ENCODE data around the gene APOD.

Gene APOD

DNA sequence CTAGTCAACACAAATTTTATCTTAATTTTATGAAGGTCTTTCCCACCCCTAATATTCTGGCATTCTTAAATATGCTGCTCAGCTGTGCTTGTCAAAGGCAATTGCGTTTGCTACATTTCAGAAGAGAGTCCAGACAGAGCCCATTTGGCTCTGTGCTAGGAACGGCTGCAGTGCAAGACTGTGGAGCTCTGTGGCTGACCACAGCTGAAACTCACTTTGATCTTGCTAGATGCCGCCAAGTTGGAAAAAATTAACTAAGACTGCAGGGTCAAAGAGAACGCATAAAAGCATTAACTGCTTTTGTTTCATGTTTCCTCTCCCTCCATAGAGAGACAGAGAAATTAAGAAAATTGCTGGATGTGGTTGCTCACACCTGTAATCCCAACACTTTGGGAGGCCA lies 33.0 kb downstream of the APOD start:
- DNase-seq = no peak

DNA sequence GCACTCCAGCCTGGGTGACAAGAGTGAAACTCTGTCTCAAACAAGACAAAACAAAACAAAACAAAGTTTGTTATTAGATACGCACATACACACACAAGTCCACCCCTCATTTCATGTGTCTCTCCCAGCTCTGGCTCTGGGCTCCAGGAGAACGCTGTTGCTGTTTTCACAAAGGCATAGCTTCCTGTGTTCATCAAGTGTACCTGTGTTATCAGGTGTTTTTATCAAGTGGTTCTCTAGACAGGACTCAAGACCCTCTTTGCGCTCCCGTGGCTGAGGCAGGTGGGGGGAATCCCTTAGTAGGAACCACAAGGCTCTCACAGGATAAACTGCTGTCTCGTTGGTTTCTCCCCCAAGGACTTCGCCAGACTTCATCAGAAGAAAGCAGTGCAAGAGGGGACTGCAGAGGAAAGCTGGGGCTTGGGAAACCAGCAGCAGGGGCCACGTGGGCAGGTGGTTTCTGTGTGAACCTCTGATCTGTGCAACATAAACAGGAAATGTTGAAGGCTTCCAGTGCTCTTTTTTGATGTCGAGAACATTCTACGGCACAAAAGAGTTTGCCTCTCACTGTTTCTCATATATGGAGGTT lies 33.7 kb downstream of the APOD start:
- DNase-seq = peak; percentile 68

DNA sequence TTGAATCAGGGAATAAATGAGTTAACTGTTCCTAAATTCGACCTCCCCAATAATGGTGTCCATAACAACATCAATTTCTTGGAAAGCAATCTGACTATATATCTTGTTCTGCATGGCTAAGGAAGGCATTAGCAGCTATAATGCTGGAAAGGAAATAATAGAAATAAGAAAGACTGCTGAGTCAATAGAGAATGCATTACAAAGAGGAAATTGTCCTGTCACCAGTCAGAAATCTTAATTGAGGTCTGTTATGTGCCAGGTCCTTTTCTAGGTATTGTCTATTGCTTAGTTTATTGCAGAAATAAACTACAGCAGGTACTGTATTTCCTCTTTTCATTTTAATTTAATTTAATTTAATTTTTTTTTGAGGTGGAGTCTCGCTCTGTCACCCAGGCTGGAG lies 34.8 kb downstream of the APOD start:
- DNase-seq = no peak

DNA sequence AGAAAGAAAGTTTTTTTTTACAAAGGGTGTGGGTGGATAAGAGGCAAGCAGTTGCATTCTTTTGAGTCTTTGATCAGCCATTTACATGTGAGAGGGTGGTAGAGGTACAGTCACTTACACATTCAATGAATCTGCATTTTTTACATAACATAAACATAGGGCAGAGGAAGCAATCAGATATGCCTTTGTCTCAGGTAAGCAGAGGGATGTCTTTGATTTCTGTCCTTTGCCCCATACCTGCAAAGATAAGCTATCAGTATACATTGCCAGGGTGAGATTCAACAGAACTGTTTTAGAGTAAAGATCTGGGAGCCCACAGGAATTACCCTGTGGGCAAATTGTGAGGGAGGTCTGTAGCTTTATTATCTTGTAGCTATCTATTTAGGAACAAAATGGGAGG lies 35.2 kb downstream of the APOD start:
- no peak for DNase-seq

DNA sequence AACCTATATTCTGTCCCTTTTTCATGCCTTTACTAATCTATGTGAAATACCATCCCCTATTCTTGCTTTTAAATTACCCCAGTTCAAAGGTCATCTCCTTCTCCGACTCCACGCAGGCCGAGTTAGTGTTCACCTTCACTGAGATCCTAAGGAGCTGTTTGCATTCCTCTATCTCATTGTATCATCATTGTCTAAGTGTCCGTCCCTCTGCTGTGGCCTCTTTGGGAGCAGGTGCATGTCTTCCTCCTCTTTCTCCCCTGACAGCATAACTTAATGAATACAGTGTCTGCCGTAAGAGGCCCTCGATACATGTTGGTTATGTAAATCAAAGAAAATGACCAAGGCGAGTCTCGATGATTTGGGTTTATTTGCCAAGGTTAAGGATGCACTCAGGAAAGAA lies 35.7 kb downstream of the APOD start:
- no peak for DNase-seq

DNA sequence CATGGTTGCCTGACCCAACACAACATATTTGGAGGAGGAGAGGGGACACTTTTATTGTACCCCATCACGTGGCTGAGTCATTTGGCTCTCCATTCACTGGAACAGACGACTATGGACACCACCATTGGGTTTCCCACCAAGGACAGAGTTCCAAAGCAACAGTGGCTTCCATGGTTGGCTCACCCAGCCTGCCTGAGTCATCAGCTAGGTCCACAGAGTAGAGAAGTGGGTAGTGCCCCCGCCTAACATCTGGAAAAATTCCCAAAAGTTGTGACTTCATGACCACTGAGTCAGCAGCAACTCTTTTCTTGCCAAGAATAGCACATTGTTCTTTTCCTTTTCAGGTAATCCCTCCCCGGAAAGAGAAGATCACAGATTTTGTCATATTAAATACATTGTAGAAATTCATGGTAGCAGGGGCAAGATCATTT lies 37.6 kb downstream of the APOD start:
- DNase-seq = peak; percentile 18

DNA sequence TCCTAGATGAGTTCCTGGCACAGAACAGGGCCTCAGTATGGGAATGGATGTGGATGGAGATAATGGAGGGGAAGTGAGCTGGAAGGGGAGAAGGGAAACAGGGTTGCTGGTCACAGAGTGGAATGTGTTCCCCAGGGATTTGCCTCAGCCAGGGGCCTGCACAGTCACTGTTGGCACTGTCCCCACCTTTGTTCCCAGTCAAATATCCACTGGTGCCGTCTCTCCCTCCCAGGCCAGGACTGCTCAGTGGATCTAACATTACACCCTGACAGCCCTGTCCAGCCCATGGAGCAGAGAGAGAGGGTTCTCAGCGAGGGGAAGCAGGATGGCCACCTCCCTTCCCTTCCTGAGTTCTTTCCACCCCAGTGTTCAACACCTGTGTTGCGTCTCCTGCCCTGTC lies 39.1 kb downstream of the APOD start:
- DNase-seq = no peak

DNA sequence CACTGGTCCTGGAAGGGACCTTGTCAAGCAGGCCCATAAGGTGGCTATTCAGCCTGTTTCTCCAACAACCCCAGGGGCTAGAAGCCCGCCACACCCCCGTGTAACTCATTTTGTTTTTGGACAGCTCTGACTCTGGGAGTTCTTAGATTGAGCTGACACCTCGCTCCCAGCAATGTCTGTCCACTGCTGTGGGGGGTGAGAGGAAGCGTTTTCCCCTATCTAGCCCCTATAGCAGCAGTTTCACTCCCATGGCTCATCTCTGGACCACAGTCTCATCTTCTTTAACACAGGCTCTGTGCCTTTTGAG lies 39.6 kb downstream of the APOD start:
- no peak for DNase-seq

DNA sequence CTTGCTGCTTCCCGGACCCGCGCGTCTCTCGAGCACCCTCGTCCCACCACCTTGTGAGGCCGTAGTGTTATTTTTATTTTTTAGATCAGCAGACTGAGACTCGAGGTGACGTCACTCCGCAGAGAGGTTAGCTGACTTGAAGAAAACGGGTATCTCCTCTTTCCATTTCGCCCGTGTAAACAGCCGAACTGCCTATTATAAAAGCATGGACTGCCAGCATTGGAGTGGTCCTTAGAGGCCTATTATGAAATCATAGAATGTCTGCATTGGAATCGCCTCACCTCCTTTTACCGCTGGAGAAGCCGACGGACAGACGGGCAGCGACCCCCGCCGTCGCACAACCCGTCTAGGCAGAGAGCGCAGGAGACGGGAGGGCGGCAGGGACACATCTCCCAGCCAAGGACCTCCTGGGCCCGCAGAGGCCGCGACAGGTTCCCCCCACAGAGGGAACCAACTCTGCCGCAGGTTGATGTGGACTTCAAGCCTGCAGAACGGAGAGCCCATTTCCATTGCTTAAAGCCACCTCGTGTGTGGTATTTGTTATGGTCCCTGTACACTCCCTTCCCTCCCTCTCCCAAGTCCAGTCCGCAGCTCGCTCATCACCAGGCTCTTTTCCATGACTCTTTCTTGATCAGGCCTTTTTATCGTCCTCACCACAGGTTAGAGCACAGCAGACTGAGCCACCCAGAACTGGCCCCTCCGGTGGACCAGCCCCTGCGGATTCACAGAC lies 40.1 kb downstream of the APOD start:
- DNase-seq = peak; percentile 22

DNA sequence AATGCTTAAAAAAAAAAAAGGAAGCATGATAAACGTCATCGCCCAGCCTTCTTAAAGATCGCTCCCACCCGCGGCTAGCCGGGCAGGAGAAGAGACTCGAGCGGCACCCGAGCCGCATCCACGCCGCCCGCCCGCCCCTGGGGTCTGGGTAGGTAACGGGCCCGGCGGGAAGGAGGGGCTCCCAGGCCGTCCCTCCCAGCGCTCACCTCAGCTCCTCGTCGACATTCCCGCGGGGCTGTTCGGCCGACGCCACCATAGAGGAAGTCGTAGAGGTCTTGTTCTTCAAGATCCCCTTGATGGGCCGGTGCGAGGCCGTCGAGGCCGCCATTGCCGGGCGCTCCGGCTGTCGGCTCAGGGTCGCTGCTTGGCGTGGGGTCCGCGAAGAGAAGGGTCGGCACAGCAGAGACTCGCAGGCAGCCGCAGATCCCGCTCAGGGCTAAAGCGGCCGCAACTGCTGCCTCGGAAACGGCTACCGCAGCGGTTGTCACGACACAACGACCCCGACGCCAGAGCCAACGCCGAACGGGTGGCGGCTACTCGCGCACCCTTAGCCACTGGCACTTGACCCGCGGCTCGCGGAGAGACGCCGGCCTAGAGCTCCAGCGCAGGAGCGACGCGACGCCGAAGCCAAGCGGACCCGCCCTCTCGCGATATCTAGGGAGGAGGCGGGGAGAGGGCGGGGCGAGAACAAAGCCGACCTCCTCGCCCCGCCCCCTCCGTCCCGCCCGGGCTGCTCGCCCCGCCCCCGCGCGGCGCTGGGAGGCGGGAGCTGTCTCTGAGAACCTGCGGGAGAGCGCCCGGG lies 40.8 kb downstream of the APOD start, which contains the start of gene PPP1R2:
PPP1R2 (minus strand) TSS at position 628 of the 802 bp plus-strand sequence; CDS start at position 328, 300 bp downstream.
- peak; percentile 92 for DNase-seq

DNA sequence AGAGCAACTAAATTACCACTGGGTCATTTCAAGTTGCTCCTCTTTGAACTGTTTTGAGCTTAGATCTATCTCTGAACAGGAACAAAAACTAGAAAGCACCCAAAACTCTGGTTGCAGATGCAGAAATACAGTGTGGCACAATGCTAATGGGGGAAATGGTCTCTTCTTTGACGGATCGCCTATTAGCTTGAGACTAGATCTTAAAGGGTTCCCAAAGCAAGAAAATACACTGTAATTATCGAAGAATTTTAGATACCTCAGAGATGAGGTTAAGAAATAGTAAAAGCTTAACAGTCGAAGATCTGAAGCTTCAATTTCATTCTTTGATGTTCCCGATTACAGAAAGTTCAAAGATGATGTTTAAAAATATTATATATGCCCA lies 41.4 kb downstream of the APOD start:
- no peak for DNase-seq

DNA sequence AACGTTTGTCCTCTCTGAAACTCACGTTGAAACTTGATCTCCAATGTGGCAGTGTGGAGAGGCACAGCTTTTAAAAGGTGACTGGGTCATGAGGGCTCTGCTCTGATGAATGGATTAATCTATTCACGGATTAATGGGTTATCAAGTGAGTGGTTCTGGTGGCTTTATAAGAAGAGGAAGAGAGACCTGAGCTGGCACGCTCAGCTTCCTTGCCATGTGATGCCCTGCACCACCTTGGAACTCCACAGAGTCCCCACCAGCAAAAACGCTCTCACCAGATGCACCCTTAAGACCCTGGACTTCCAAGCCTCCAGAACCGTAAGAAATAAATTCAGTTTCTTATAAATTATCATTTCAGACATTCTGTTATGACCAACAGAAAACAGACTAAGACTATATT lies 43.2 kb downstream of the APOD start:
- DNase-seq = no peak

DNA sequence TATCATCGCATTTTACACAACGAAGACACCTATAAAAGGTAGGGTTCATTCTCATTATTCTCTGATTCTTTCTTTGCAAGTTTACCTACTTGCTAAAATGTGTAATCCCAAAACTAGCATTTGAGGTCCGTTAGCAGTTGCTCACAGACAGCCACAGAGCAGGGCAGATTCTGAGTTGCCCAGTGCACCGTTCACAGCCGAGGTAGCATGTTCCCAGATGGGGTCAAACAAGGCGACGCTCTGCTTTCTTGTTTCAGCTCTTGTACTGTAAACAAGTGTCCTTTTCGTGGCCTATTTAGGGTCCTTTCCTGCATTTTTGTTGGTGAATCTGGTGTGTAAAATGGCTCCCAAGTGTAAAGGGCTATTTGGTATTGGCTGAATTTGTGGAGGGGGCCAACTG lies 43.7 kb downstream of the APOD start:
- no peak for DNase-seq

DNA sequence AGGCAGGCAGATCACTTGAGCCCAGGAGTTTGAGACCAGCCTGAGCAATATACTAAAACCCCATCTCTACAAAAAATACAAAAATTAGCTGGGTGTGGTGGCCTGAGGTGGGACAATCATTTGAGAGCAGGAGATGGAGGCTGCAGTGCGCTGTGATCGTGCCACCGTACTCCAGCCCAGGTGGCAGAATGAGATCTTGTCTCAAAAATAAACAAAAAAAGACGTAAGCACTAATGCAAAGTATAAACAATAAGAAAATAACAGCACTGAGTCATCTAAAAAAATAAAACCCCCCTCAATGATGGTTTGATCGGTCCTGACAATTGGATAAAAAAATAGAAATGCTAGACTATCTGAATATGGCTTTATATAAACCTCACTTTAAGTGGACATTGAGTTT lies 44.3 kb downstream of the APOD start:
- no peak for DNase-seq

DNA sequence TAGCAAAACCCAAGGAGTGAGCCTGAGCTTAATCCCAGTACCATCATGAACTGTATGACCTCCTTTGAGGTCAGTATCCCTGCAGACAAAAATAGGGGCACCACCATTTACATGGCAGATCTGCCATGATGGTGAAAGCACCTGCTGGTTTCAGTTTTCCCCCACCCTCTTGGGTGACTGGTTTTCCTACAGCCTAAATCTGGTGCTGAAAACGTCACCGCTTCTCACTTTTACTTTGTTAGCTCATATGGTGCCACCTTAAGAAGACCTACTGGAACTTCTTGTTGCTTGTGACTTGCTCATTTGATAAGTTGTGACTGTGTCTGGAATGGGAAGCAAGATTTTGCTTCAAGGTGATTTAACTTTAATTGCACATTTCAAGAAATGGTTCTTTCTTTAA lies 45.7 kb downstream of the APOD start:
- peak; percentile 23 for DNase-seq

DNA sequence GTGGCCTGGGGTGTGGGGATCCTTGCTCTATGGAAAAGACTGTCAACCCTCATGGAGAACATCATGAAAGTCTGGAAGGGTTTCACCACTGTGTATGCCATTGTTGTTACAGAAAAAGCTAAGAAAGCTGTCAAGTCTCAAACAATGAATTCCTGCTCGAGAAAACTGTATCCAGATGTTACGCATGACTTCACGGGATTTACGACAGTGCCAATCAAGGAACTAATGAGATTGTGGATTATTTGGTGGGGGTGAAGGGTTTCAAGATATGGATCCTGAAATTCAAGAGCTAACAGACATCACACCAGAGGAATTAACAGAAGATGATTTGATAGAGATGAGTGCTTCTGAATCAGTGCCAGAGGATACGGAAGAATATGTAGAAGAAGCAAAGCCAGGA lies 48.4 kb downstream of the APOD start:
- no peak for DNase-seq

DNA sequence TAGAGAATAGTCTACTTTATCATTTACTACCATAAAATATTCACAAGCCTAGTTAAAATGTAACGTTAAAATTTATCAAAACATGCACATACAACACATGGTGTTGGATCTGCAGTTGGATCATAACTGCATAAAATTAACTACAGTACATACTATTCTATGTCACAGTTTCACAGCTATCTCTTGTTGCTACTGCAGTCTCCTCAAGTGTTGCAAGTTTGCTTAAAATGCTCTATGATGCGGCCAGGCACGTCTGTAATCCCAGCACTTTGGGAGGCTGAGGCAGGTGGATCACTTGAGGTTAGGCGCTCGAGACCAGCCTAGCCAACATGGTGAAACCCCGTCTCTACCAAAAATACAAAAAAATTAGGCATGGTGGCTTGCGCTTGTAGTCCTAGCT lies 50.9 kb downstream of the APOD start:
- DNase-seq = no peak

DNA sequence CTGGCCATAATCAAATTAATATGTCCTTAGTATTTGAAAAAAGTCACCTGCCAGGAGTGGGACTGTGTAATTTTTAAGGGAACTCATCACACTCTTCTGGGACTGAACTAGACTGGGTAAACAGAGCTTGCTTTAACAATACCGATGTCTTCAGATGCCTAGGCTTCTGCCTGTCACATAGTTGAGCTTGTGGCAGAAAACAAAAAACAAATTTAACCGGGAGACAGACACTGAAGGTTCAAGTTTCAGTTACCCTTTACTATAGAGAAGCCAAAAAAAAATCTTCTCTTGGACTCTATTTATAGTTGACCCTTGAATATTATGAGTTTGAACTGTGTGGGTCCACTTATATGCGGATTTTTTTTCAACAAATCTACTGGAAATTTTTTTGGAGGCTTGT lies 51.4 kb downstream of the APOD start:
- DNase-seq = no peak

DNA sequence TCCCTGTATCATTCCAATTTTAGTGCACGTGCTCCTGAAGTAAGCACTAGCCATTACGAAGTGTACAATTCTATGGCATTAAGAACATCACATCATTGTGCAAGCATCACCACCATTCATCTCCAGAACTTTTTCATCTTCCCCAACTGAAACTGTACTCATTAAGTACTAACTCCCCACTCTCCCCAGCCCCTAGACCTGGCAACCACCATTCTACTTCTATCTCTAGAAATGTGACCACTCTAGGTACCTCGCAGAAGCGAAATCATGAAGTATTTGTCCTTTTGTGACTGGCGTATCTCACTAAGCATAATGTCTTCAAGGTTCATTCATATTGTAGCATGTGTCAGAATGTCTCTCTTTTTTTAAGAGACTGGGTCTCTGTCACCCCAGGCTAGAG lies 52.1 kb downstream of the APOD start:
- DNase-seq = no peak

DNA sequence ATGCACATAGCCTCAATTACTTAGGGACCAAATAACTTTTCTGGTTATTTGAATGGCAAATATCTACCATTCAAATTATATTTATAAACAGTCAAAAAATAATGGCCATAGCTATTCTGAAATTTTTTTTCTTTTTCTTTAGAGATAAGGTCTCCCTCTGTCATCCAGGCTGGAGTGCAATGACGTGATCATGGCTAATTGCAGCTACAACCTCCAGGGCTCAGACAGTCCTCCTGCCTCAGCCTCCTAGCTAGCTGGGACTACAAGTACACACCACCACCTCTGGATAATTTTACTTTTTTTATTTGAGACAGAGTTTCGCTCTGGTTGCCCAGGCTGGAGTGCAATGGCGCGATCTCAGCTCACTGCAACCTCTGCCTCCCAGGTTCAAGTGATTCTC lies 57.2 kb downstream of the APOD start:
- DNase-seq = no peak

DNA sequence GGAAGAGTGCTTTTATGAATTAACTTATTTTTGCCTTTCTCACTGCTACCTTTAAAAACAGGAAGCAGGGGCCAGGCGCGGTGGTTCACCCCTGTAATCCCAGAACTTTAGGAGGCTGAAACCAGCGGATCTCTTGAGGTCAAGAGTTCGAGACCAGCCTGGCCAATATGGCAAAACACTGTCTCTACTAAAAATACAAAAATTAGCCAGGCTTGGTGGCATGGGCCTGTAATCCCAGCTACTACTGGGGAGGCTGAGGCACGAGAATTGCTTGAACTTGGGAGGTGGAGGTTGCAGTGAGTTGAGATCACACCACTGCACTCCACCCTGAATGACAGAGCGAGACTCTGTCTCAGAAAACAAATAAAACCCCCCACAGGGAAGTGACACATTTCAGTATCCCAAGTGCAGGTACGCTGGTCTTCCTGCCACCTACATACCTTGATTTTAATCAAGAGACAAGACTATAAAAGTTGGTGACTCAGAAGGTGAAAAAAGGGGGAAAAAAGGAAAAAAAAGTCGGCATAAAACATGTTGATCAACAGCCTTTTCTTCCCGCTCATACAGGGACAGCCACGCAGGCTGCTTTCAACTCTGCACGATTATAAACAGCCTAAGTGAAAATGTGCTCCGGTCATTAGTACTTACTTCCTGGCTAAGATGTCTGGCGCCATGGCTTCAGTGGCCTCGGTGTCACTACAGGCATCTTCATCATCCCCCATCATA lies 59.4 kb downstream of the APOD start:
- peak; percentile 33 for DNase-seq

DNA sequence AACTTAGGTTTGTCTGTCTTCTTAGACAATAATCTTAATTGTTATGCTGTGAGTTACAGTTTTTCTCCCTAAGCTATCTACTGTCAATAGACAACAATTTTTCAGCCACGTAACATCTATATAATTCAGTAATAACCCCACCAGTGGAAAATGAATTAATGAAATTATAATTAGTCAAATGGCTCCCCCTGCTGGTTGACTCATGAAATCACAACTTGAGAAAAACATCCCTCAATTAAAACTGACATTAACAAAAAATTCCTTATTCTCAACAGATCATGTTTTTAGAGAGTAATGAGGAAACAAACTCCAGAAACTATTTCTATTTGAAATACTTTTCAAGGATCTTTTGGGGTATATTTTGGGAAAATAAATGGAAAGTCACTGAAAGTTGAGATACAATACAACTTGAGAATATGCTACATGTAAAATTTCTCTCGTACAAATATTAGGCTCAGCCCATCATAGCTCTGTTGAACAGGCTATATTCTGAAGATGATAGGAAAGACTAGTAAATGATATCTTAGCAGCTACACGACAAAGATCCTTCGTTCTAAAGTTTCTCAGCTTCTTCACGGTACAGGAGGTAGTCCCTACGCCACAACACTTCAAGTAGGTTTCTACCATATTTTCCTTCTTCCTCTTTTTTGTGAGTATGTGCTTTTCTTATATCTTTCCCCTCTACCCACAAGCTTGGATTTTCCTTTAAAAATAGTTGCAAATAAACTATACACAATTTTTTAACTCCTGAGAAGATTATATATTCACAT lies 61.3 kb downstream of the APOD start:
- DNase-seq = no peak

Measured in stimulated activated CD4-positive, alpha-beta T cell treated with anti-CD3 and anti-CD28 coated beads, Interleukin-4, amount 100 ng/mL, for 1 hour (primary cell).